ENCODE results near the gene LY6G6D. TPM values are rescaled to one million over a fixed set of nuclear protein-coding genes. Genes with fewer than 3 reads are reported as not detected.

The LY6G6D gene
- total and polyA plus RNA-seq, 2 of the 13 experiments (the other 11 are each of a cell fraction or from before 2014, with no cell fraction given) = not detected

GRCh38 chr6:31691078-31691463 is 24.1 kb upstream of the LY6G6D start (continued):
- TF ChIP-seq ZSCAN31 (CRISPR knock-in tag; IDR thresholded peaks at IDR 0.05; ENCODE audit: low read depth) = no peak

- no peak overlapping the region for H3K4me2 ChIP-seq (ENCODE audit: low read depth, low read length)
- POLR2A ChIA-PET = interaction anchor here (1.4 to 4.9 kb wide), 2 partner anchors 11 to 75 kb away, joined by 4 to 22 read pairs; partner anchors contain the start of gene ABHD16A
- H3K79me2 ChIP-seq (ENCODE audit: insufficient read depth, low read length) = no peaks in the 10 kb centered on the region
- FAIRE-seq = no peak
- ATAC-seq = no peak
- no peak overlapping the region for H3K9ac ChIP-seq (ENCODE audit: insufficient read depth, low read depth, low read length)
- no peak for DNase-seq (ENCODE audit: low spot score)
- intact Hi-C loops (cut with micrococcal nuclease; ENCODE audit: unreplicated experiment) = no loop called here
- BruUV-seq (replicated peaks) = no TSS peak
- H3K4me3 ChIP-seq (replicated peaks in 1 of 3; ENCODE audit: insufficient read depth in 1 of 3, low read depth in 2 of 3, low read length in 3 of 3) = no peak overlapping the region
- 98% methylated on average over 12 of the region's 12 CpGs for WGBS (ENCODE audit: low lambda C conversion rate)
- peaks cover 58 to 77% of the 10 kb centered on the region in 2 experiments for H3K36me3 ChIP-seq (replicated peaks in 1 of 2; ENCODE audit: control insufficient read depth in 1 of 2, insufficient read depth in 2 of 2, low read length in 2 of 2)
- CTCF ChIA-PET (ENCODE audit: low intra/inter-chr PET ratio, low total read pairs) = no interaction called here
- H3K4me1 ChIP-seq (ENCODE audit: insufficient read depth, low read length) = peaks cover 12% of the 10 kb centered on the region; the same call in 1 of the 2 replicates
- no peaks in the 10 kb centered on the region for H3K27me3 ChIP-seq (ENCODE audit: control insufficient read depth in 1 of 2, insufficient read depth in 2 of 2, low read length in 2 of 2)
- H3K9me3 ChIP-seq (ENCODE audit: low read length) = no peaks in the 10 kb centered on the region
- in situ Hi-C loops (cut with HindIII; ENCODE audit: extremely low pct_ligation_motif_present, low pct_unique_long_range_greater_than_20kb) = no loop called here
- no peaks in the 10 kb centered on the region for H4K20me1 ChIP-seq (ENCODE audit: insufficient read depth, low read length)
- H2AFZ ChIP-seq (ENCODE audit: low read length) = no peak overlapping the region
- H3K27ac ChIP-seq (ENCODE audit: extremely low read length, insufficient read depth, low read length) = no peak overlapping the region
- TF ChIP-seq AHR (CRISPR knock-in tag; IDR thresholded peaks at IDR 0.05) (no peak), CENPT (CRISPR knock-in tag; IDR thresholded peaks at IDR 0.05; ENCODE audit: low read depth) (no peak), DZIP1 (CRISPR knock-in tag; IDR thresholded peaks at IDR 0.05) (no peak), GTF3A (CRISPR knock-in tag; conservative IDR thresholded peaks at IDR 0.05) (no peak), ZNF740 (CRISPR knock-in tag; IDR thresholded peaks at IDR 0.05) (no peak), ZNF503 (CRISPR knock-in tag; IDR thresholded peaks at IDR 0.05) (no peak), HHEX (CRISPR knock-in tag; IDR thresholded peaks at IDR 0.05) (no peak), GLMP (CRISPR knock-in tag; IDR thresholded peaks at IDR 0.05; ENCODE audit: borderline replicate concordance) (no peak), ZNF746 (CRISPR knock-in tag; IDR thresholded peaks at IDR 0.05) (no peak), ZBTB37 (CRISPR knock-in tag; IDR thresholded peaks at IDR 0.05) (no peak), ZBTB46 (CRISPR knock-in tag; IDR thresholded peaks at IDR 0.05; ENCODE audit: borderline replicate concordance) (no peak)
These were observed 23.5 kb upstream of the LY6G6D start for GRCh38 chr6:31691564-31692108.

Data from HepG2 (cell line).